Ishikawa (cell line): ENCODE results near the gene FNDC8.

Source experiments
- EP300 ChIP-seq: IDR thresholded peaks from 2 replicates; pipeline ENCODE4 v1.6.1; 2012; ENCODE audit warnings: borderline replicate concordance
- NFIC ChIP-seq: IDR thresholded peaks from 2 replicates; pipeline ENCODE4 v1.6.1; 2012
- RAD21 ChIP-seq: IDR thresholded peaks from 2 replicates; pipeline ENCODE4 v1.6.1; 2012; ENCODE audit warnings: low read depth
- TAF1 ChIP-seq: IDR thresholded peaks from 2 replicates; pipeline ENCODE4 v1.6.1; 2012; ENCODE audit warnings: low read depth, mild to moderate bottlenecking
- TCF12 ChIP-seq: IDR thresholded peaks from 2 replicates; pipeline ENCODE4 v1.6.1; 2012; ENCODE audit warnings: low read depth
- YY1 ChIP-seq: IDR thresholded peaks from 2 replicates; pipeline ENCODE4 v1.6.1; 2012; ENCODE audit warnings: low read depth
- TF ChIP-seq, protein P1 (sequence below): IDR thresholded peaks from 2 replicates; pipeline ENCODE4 v1.6.1; 2012; ENCODE audit warnings: low read depth, mild to moderate bottlenecking
- TF ChIP-seq, protein P2 (sequence below): IDR thresholded peaks from 2 replicates; pipeline ENCODE4 v1.6.1; 2012

DNA sequence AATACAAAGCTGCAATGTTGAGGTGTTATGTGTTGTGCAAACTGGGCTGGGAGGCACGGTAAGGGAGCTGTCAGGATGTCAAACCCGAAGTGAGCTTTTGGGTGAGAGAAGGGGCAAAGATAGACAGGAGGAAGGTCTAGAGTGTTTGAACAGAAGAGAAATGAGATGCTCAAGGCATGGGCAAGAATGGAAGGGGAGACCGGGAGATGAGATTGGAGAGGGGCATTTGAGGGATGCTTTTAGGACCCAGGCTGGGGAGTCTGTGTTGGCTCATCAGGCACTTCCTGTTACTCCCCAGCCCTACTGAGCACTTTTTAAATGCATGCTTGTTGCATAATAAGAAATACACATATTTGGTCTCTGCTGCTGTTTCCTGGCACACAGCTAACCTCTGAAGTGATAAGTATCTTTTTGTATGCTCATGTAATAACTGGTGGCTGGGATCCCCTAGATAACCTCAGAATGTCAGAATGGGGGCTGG, 39.9 kb downstream of the FNDC8 start:
- TF ChIP-seq TAF1 = no peak
- TF ChIP-seq RAD21 = no peak
- TF ChIP-seq EP300 = no peak
- no peak for TF ChIP-seq YY1
- no peak for TF ChIP-seq TCF12
- no peak for TF ChIP-seq NFIC
- TF ChIP-seq, protein P1, sequence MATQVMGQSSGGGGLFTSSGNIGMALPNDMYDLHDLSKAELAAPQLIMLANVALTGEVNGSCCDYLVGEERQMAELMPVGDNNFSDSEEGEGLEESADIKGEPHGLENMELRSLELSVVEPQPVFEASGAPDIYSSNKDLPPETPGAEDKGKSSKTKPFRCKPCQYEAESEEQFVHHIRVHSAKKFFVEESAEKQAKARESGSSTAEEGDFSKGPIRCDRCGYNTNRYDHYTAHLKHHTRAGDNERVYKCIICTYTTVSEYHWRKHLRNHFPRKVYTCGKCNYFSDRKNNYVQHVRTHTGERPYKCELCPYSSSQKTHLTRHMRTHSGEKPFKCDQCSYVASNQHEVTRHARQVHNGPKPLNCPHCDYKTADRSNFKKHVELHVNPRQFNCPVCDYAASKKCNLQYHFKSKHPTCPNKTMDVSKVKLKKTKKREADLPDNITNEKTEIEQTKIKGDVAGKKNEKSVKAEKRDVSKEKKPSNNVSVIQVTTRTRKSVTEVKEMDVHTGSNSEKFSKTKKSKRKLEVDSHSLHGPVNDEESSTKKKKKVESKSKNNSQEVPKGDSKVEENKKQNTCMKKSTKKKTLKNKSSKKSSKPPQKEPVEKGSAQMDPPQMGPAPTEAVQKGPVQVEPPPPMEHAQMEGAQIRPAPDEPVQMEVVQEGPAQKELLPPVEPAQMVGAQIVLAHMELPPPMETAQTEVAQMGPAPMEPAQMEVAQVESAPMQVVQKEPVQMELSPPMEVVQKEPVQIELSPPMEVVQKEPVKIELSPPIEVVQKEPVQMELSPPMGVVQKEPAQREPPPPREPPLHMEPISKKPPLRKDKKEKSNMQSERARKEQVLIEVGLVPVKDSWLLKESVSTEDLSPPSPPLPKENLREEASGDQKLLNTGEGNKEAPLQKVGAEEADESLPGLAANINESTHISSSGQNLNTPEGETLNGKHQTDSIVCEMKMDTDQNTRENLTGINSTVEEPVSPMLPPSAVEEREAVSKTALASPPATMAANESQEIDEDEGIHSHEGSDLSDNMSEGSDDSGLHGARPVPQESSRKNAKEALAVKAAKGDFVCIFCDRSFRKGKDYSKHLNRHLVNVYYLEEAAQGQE = no peak
- TF ChIP-seq, protein P2, sequence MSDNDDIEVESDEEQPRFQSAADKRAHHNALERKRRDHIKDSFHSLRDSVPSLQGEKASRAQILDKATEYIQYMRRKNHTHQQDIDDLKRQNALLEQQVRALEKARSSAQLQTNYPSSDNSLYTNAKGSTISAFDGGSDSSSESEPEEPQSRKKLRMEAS = no peak
